Endothelial cell of umbilical vein (primary cell): ENCODE measurements around the gene CFAP69. TPM values are rescaled to one million over a fixed set of nuclear protein-coding genes. Genes with fewer than 3 reads are reported as not detected.
"Not testable (repeated sequence)": the region's sequence is repeated elsewhere in the genome, so short reads cannot be mapped to it uniquely, and the experiment has no call there.

Source experiments
- BruUV-seq: library from RNA; stranded (reverse); fragments of 400-500 nt; replicated peaks from 2 replicates; lab custom pipeline; 2021; lab: Mats Ljungman, UMichigan
- CTCF ChIA-PET: fragments of 300-600, 350-600 bp; sonication (Branson Sonifier 250); formaldehyde crosslinking; loops from one replicate; lab custom pipeline; 2021; ENCODE audit warnings: antibody characterized with exemption, inconsistent platforms; lab: Charles Lee
- POLR2A ChIA-PET: fragments of 300-600, 350-600 bp; sonication (Branson Sonifier 250); formaldehyde crosslinking; loops from one replicate; lab custom pipeline; 2021; ENCODE audit warnings: antibody characterized with exemption, inconsistent platforms; lab: Charles Lee
- DNase-seq: peaks from one replicate; pipeline ENCODE4 v3.0.0-alpha.2; 2011; ENCODE audit warnings: low read depth, low spot score
- FAIRE-seq: peaks from 2 replicates; lab custom pipeline; 2011; peaks lifted over from hg19 to GRCh38; lab: Jason Lieb, UNC
- H2AFZ ChIP-seq: 2 replicates; pipeline ENCODE4 v1.6.0; 2012; ENCODE audit warnings: low read depth, low read length, control low read depth, inconsistent platforms
- H3K27ac ChIP-seq: 2 replicates; pipeline ENCODE4 v1.5.1; 2011; ENCODE audit warnings: low read depth, mild to moderate bottlenecking, control low read depth, low read length, moderate library complexity; ENCODE audit not compliant: insufficient read depth
- H3K27me3 ChIP-seq, 2 experiments: 2 replicates each; pipeline versions ENCODE4 v1.6.0 to v1.6.1; 2011; ENCODE audit warnings: low read length in 2 of 2, mixed read lengths in 1 of 2; ENCODE audit not compliant: control insufficient read depth in 2 of 2, insufficient read depth in 2 of 2
- H3K36me3 ChIP-seq, 2 experiments: 2 replicates in 1 of 2; 3 replicates in 1 of 2; pipeline ENCODE4 v1.5.1; 2011; ENCODE audit warnings: low read length in 2 of 2, mild to moderate bottlenecking in 1 of 2, moderate library complexity in 1 of 2; ENCODE audit not compliant: control insufficient read depth in 2 of 2, insufficient read depth in 2 of 2; ENCODE audit errors: extremely low read depth in 1 of 2
- H3K4me1 ChIP-seq: 3 replicates; pipeline ENCODE4 v1.5.1; 2011; ENCODE audit warnings: mild to moderate bottlenecking, low read length; ENCODE audit not compliant: control insufficient read depth, insufficient read depth; ENCODE audit errors: extremely low read depth
- H3K4me2 ChIP-seq: 2 replicates; pipeline ENCODE4 v1.6.1; 2011; ENCODE audit warnings: low read length, control low read depth, mixed read lengths; ENCODE audit not compliant: insufficient read depth
- H3K4me3 ChIP-seq, 3 experiments: fragments of 200-600 bp in 1 of 3; sonication (generic), shearing (Covaris generic) in 1 of 3; replicated peaks in 1 of 3; 2 replicates each; pipeline ENCODE4 v1.5.1; 2011 to 2016; ENCODE audit warnings: control low read depth in 3 of 3, low read length in 3 of 3, mild to moderate bottlenecking in 2 of 3, inconsistent platforms in 1 of 3, low read depth in 1 of 3, moderate library complexity in 1 of 3; ENCODE audit not compliant: insufficient read depth in 1 of 3
- H3K79me2 ChIP-seq: 2 replicates; pipeline ENCODE4 v1.6.0; 2012; ENCODE audit warnings: low read length, inconsistent platforms; ENCODE audit not compliant: control insufficient read depth, insufficient read depth
- H3K9ac ChIP-seq: replicated peaks from 2 replicates; pipeline ENCODE3; 2011; ENCODE audit warnings: low read length, control low read depth; ENCODE audit not compliant: insufficient read depth; ENCODE audit errors: extremely low read depth
- H3K9me1 ChIP-seq: replicated peaks from 3 replicates; pipeline ENCODE4 v1.6.0; 2011; ENCODE audit warnings: mild to moderate bottlenecking, low read length; ENCODE audit not compliant: control insufficient read depth, insufficient read depth; ENCODE audit errors: extremely low read depth
- H3K9me3 ChIP-seq: replicated peaks from 2 replicates; pipeline ENCODE4 v1.5.1; 2012; ENCODE audit warnings: low read length, inconsistent platforms; ENCODE audit not compliant: control insufficient read depth, insufficient read depth
- H4K20me1 ChIP-seq: replicated peaks from 2 replicates; pipeline ENCODE3; 2011; ENCODE audit warnings: mild to moderate bottlenecking, low read length; ENCODE audit not compliant: control insufficient read depth, insufficient read depth; ENCODE audit errors: extremely low read depth
- POLR2A ChIP-seq: IDR thresholded peaks from 2 replicates; pipeline ENCODE4 v1.6.1; 2012; ENCODE audit warnings: low read depth, mild to moderate bottlenecking, control low read depth, low read length
- dilution Hi-C: fragments of 300-500 bp; cut with MboI; formaldehyde crosslinking; loops from one replicate; pipeline ENCODE4 v1.15.0; 2019; ENCODE audit warnings: low sequenced_read_pairs; ENCODE audit not compliant: extremely low pct_ligation_motif_present
- intact Hi-C: fragments of 100-400 bp; cut with micrococcal nuclease; formaldehyde crosslinking; loops from one replicate; pipeline ENCODE4 v1.10.0; 2022
- polyA plus RNA-seq, 4 experiments: library from polyadenylated mRNA; depleted of rRNA in 3 of 4; stranded (reverse) in 3 of 4; unstranded in 1 of 4; fragments of >200 nt; gene quantifications; 2 replicates each; pipeline versions ENCODE4 v1.2.1 to v1.2.3, GENCODE V29; 2011 to 2012; ENCODE audit warnings: missing spikeins in 1 of 4
- total RNA-seq: library from RNA; stranded (reverse); gene quantifications from 2 replicates; pipeline ENCODE4 v1.2.3, GENCODE V29; 2021

CFAP69 gene
- total and polyA plus RNA-seq, 2 donors (not counting 3 experiments of a cell fraction or from before 2014, with no cell fraction given) = 0.81 to 4.4 TPM

GRCh38 chr7:90349305-90349704 is 104.3 kb downstream of the CFAP69 start:
- H3K36me3 ChIP-seq = no peaks in the 10 kb centered on the region
- H3K9me1 ChIP-seq = no peaks in the 10 kb centered on the region
- no peak overlapping the region for H3K4me2 ChIP-seq
- no peaks in the 10 kb centered on the region for H4K20me1 ChIP-seq
- no TSS peak for BruUV-seq
- no peak overlapping the region for H3K4me3 ChIP-seq
- CTCF ChIA-PET = no interaction called here
- no peaks in the 10 kb centered on the region for H3K9me3 ChIP-seq
- H3K9ac ChIP-seq = no peak overlapping the region
- intact Hi-C loops (loop anchor here (10.0 kb wide), 1 partner anchor 1525 kb away; no protein-coding TSS in a partner anchor), dilution Hi-C loops (no loop called here)
- TF ChIP-seq POLR2A = no peak
- H3K27me3 ChIP-seq = no peaks in the 10 kb centered on the region
- DNase-seq = no peak
- peaks cover 22% of the 10 kb centered on the region for H3K79me2 ChIP-seq
- FAIRE-seq = no peak
- H2AFZ ChIP-seq = no peak overlapping the region
- POLR2A ChIA-PET = no interaction called here
- H3K4me1 ChIP-seq = peaks cover 12% of the 10 kb centered on the region
- H3K27ac ChIP-seq = no peak overlapping the region

- intact Hi-C loops, H3K9me1 ChIP-seq, H3K9me3 ChIP-seq, H3K36me3 ChIP-seq, H3K4me2 ChIP-seq, H3K27ac ChIP-seq, H2AFZ ChIP-seq, H3K9ac ChIP-seq, H3K4me3 ChIP-seq, FAIRE-seq, dilution Hi-C loops, DNase-seq, CTCF ChIA-PET, H3K27me3 ChIP-seq, H4K20me1 ChIP-seq, BruUV-seq, POLR2A ChIA-PET: not testable (repeated sequence)
- peaks cover 22% of the 10 kb centered on the region for H3K79me2 ChIP-seq
- peaks cover 12% of the 10 kb centered on the region for H3K4me1 ChIP-seq
Observed at GRCh38 chr7:90350032-90350431, 105.1 kb downstream of the CFAP69 start.
